ENCODE data around the gene FILIP1L.

- TF ChIP-seq CTCF (conservative IDR thresholded peaks at IDR 0.05) (no peak), ZFX (IDR thresholded peaks at IDR 0.05) (no peak)
Measured at GRCh38 chr3:99872923-99873254, 241.4 kb downstream of the FILIP1L start.
